Activated CD8-positive, alpha-beta T cell treated with anti-CD3 and anti-CD28 coated beads for 36 hours (primary cell): ENCODE data around the gene DGCR2. TPM values are rescaled to one million over a fixed set of nuclear protein-coding genes. Genes with fewer than 3 reads are reported as not detected.

Experiments
- ATAC-seq: fragments of 200-7000 bp; cut with Tn5 transposase; one replicate; pipeline ENCODE4 v1.10.0; 2021; ENCODE audit warnings: mild to moderate bottlenecking, moderate library complexity
- CTCF ChIA-PET: fragments of 350-600 bp; sonication (Branson Sonifier 250); formaldehyde crosslinking; loops from one replicate; lab custom pipeline; 2021; ENCODE audit warnings: antibody characterized with exemption; lab: Charles Lee
- POLR2A ChIA-PET: fragments of 350-600 bp; sonication (Branson Sonifier 250); formaldehyde crosslinking; loops from one replicate; lab custom pipeline; 2021; ENCODE audit warnings: antibody characterized with exemption; lab: Charles Lee
- DNase-seq: peaks from one replicate; pipeline ENCODE4 v3.0.0-alpha.2; 2020
- H3K27ac Mint-ChIP-seq: one replicate; pipeline ENCODE4 v1.8.0; 2021; ENCODE audit warnings: mild to moderate bottlenecking, mixed read lengths
- H3K27me3 Mint-ChIP-seq: one replicate; pipeline ENCODE4 v1.8.0; 2021; ENCODE audit warnings: mixed read lengths
- H3K36me3 Mint-ChIP-seq: one replicate; pipeline ENCODE4 v1.8.0; 2021; ENCODE audit warnings: low read depth, mixed read lengths
- H3K4me1 Mint-ChIP-seq: one replicate; pipeline ENCODE4 v1.8.0; 2021; ENCODE audit warnings: low read depth, mixed read lengths
- H3K4me3 Mint-ChIP-seq: one replicate; pipeline ENCODE4 v1.8.0; 2021; ENCODE audit warnings: mild to moderate bottlenecking, moderate library complexity, mixed read lengths
- H3K9me3 Mint-ChIP-seq: one replicate; pipeline ENCODE4 v1.8.0; 2021; ENCODE audit warnings: mixed read lengths
- intact Hi-C: fragments of 100-400 bp; cut with micrococcal nuclease; formaldehyde crosslinking; loops from one replicate; pipeline ENCODE4 v1.10.0; 2022
- total RNA-seq, 2 experiments: library from RNA; stranded (reverse); gene quantifications; one replicate each; pipeline ENCODE4 v1.2.3, GENCODE V29; 2021
- TF ChIP-seq, protein P1 (sequence below): fragments of 200-600 bp; IDR thresholded peaks from one replicate; pipeline ENCODE4 v1.8.0; 2022; ENCODE audit warnings: antibody characterized with exemption, mild to moderate bottlenecking

Gene DGCR2
- total RNA-seq, 2 experiments from 2014 or later, result 18.0 to 20.0 TPM

DNA sequence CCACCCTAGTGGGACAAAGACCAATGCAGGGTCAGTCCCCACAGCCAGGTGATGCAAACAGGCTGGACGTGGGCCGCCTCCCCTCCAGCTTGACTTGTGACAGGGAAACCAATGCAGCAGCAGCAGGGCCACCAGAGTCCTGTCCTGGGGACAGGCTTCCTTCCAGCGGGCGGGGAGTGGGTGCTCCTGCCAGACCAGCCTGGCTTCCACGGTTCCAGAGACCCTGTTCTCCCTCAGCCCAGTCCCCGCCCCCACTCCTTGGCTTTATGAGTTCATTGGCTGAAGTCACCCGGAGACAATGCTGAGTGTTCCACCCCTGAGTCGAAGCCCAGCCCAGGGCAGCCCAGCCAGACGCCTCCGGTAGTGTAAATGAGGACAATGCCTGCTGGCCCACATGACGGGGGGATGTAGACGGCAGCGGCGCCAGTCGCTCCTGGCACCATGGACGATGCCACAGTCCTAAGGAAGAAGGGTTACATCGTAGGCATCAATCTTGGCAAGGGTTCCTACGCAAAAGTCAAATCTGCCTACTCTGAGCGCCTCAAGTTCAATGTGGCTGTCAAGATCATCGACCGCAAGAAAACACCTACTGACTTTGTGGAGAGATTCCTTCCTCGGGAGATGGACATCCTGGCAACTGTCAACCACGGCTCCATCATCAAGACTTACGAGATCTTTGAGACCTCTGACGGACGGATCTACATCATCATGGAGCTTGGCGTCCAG is 8.9 kb upstream of the DGCR2 start, which contains the start of gene TSSK2:
Gene TSSK2 (plus strand): TSS at position 350 of the 726 bp plus-strand sequence. CDS start 92 bp downstream, at position 442.
- no peaks in the 10 kb centered on the region for H3K9me3 Mint-ChIP-seq
- H3K27me3 Mint-ChIP-seq, result no peaks in the 10 kb centered on the region
- CTCF ChIA-PET, result interaction anchor here (1.1 kb wide), 1 partner anchor 13 kb away, joined by 3 read pairs; no protein-coding TSS in a partner anchor
- H3K27ac Mint-ChIP-seq, result no peak within 1 kb of the TSS
- H3K4me3 Mint-ChIP-seq, result no peak within 1 kb of the TSS
- no peak for DNase-seq
- ATAC-seq, result no peak
- POLR2A ChIA-PET, result interaction anchor here (1.0 kb wide), 1 partner anchor 10 kb away, joined by 3 read pairs; no protein-coding TSS in a partner anchor
- peaks cover 11% of the 10 kb centered on the region for H3K36me3 Mint-ChIP-seq
- TF ChIP-seq, protein P1, sequence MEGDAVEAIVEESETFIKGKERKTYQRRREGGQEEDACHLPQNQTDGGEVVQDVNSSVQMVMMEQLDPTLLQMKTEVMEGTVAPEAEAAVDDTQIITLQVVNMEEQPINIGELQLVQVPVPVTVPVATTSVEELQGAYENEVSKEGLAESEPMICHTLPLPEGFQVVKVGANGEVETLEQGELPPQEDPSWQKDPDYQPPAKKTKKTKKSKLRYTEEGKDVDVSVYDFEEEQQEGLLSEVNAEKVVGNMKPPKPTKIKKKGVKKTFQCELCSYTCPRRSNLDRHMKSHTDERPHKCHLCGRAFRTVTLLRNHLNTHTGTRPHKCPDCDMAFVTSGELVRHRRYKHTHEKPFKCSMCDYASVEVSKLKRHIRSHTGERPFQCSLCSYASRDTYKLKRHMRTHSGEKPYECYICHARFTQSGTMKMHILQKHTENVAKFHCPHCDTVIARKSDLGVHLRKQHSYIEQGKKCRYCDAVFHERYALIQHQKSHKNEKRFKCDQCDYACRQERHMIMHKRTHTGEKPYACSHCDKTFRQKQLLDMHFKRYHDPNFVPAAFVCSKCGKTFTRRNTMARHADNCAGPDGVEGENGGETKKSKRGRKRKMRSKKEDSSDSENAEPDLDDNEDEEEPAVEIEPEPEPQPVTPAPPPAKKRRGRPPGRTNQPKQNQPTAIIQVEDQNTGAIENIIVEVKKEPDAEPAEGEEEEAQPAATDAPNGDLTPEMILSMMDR, result no peak
- intact Hi-C loops, result no loop called here
- H3K4me1 Mint-ChIP-seq, result no peaks in the 10 kb centered on the region

DNA sequence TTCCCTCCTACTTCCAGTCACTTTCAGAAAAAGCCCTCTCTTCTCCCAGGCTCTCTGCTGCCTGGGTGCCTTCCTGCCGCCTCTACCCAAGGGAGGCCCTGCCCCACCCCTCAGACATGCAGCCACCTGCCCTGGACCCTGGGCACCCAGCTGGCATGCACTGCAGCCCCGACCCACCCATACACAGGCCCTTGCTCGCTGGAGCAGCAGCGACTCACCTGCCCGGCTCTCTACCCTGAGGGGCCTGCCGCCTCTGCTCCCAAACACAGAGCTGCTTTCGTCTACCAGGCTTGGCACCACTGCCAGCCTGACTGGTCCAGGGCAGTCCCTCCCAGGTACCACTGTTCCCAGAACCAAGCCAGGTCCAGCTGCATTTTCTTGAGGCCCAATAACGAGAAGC is 7.7 kb upstream of the DGCR2 start:
- intact Hi-C loops, result no loop called here
- peaks cover 9% of the 10 kb centered on the region for H3K36me3 Mint-ChIP-seq
- CTCF ChIA-PET, result no interaction called here

DNA sequence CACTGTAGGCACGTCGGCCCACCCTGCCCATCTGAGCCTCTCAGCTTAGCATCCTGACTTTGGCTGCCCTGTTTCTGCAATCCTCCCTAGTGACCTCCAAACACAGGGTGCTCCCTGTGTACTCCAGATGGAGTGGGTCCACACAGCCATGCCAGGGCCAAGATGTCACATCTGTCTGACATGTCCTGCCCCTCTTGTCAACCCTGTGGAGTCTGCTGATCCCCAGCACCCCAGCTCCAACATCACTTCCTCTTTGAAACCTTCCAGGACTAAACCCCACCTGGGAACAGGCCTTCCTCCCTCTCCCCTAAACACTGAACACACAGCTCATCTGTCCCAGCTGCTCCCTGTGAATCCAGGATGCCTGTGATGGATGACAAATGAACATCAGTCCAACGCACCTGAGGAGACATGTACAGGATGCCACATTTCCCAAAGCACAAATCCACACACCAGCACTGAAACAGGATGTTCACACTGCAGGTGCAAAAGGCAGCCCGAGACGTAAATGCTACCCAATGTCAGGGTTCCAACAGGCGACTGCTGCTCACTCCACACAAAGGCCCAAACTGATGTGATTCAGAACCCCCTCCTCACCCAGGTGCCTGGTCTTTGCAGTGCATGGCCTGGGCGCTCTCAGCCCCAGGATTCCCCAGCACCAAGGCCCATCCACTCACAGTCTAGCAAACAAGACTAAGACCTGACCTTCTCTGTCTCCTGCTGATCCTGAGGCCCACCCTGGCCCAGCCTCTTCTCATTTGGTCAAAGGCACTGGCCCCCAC is 6.9 kb upstream of the DGCR2 start:
- no peak for ATAC-seq
- TF ChIP-seq, protein P1, result no peak
- H3K4me1 Mint-ChIP-seq, result no peaks in the 10 kb centered on the region
- H3K4me3 Mint-ChIP-seq, result no peak overlapping the region
- POLR2A ChIA-PET, result no interaction called here
- no peak for DNase-seq
- no peak overlapping the region for H3K27ac Mint-ChIP-seq
- no peaks in the 10 kb centered on the region for H3K27me3 Mint-ChIP-seq
- intact Hi-C loops, result no loop called here
- peaks cover 9% of the 10 kb centered on the region for H3K36me3 Mint-ChIP-seq
- no peaks in the 10 kb centered on the region for H3K9me3 Mint-ChIP-seq
- CTCF ChIA-PET, result no interaction called here

More for the DNA sequence above, 7.7 kb upstream of the DGCR2 start:
- Mint-ChIP-seq H3K27ac (no peak overlapping the region), H3K9me3 (no peaks in the 10 kb centered on the region), H3K4me3 (no peak overlapping the region), H3K4me1 (no peaks in the 10 kb centered on the region), H3K27me3 (no peaks in the 10 kb centered on the region)
- DNase-seq (no peak), ATAC-seq (no peak)
- TF ChIP-seq, protein P1, result no peak
- POLR2A ChIA-PET, result interaction anchor here (1.0 kb wide), 1 partner anchor 12 kb away, joined by 3 read pairs; no protein-coding TSS in a partner anchor

DNA sequence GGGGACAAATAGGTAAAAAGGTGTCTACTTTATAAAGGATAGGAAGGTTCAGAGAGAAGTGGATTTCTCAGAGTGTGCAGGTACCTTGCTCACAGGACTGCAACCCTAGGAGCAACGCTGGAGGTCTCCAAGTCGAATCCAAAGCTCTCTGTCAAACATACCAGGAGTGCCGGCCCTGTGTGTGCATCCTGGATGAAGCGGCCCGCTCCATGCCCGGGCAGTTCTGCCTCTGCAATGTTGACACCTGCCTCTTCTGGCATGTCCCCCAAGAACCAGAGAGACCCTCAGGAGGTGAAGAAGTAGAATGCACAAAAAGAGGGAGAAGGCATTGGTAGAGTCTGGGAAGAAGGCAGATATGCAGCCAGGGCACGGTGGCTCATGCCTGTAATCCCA is 5.8 kb upstream of the DGCR2 start:
- H3K36me3 Mint-ChIP-seq, result peaks cover 9% of the 10 kb centered on the region
- intact Hi-C loops, result no loop called here
- TF ChIP-seq, protein P1, result no peak
- H3K27ac Mint-ChIP-seq, result no peak overlapping the region
- no peaks in the 10 kb centered on the region for H3K27me3 Mint-ChIP-seq
- ChIA-PET CTCF (no interaction called here), POLR2A (interaction anchor here (1.0 kb wide), 1 partner anchor 12 kb away, joined by 3 read pairs; no protein-coding TSS in a partner anchor)
- no peak for DNase-seq
- no peak for ATAC-seq
- no peaks in the 10 kb centered on the region for H3K4me1 Mint-ChIP-seq
- H3K4me3 Mint-ChIP-seq, result no peak overlapping the region
- H3K9me3 Mint-ChIP-seq, result no peaks in the 10 kb centered on the region
